Sigmoid colon (tissue), 4 donors: ENCODE results near the gene AIPL1.

Source experiments
- EP300 ChIP-seq, 4 donors: sonication (generic); formaldehyde crosslinking; IDR thresholded peaks; one replicate each; pipeline ENCODE4 v1.6.1; 2017; ENCODE audit warnings: antibody characterized with exemption in 4 of 4
- POLR2A ChIP-seq, 2 donors: fragments of 450-650 bp; IDR thresholded peaks; one replicate each; pipeline ENCODE4 v1.6.1; 2016; ENCODE audit warnings: antibody characterized with exemption in 2 of 2, mild to moderate bottlenecking in 2 of 2, moderate library complexity in 2 of 2
- POLR2AphosphoS5 ChIP-seq, 4 donors: sonication (generic); formaldehyde crosslinking; IDR thresholded peaks; one replicate each; pipeline ENCODE4 v1.6.1; 2017; ENCODE audit warnings: antibody characterized with exemption in 4 of 4
- TF ChIP-seq, protein P1 (sequence below), 4 experiments: fragments of 450-650 bp in 3 of 4; fragments of 200-600 bp in 1 of 4; IDR thresholded peaks; one replicate each; pipeline ENCODE4 v1.5.1; 2016 to 2019; ENCODE audit warnings: antibody characterized with exemption in 4 of 4, mild to moderate bottlenecking in 3 of 4, moderate library complexity in 2 of 4

DNA sequence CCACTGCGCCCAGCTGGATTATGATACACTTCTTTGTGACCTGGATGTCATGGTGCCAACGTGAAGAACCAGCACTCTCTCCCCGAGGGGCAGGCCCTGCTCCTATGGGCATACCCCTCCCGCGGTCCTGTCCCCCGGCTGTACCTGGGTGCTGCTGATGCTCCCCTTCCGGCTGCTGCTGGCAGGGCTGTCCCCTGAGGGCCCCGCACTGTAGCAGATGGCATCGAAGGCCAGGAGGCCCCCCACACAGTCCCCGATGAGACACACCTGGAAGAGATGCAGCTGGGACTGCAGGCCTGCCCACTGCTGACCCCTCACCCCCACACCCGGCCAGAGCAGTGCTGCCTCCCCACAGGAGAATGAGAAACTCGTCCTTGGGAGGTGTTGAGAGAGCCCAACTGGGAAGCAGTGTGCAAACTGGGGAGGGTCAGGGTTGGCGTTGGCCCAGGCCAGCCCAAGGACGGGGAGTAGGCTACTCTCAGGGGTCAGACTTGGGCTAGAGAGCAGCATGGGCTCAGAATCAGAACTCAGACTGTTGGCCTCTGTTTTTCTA is 43.0 kb upstream of the AIPL1 start:
- TF ChIP-seq, protein P1, sequence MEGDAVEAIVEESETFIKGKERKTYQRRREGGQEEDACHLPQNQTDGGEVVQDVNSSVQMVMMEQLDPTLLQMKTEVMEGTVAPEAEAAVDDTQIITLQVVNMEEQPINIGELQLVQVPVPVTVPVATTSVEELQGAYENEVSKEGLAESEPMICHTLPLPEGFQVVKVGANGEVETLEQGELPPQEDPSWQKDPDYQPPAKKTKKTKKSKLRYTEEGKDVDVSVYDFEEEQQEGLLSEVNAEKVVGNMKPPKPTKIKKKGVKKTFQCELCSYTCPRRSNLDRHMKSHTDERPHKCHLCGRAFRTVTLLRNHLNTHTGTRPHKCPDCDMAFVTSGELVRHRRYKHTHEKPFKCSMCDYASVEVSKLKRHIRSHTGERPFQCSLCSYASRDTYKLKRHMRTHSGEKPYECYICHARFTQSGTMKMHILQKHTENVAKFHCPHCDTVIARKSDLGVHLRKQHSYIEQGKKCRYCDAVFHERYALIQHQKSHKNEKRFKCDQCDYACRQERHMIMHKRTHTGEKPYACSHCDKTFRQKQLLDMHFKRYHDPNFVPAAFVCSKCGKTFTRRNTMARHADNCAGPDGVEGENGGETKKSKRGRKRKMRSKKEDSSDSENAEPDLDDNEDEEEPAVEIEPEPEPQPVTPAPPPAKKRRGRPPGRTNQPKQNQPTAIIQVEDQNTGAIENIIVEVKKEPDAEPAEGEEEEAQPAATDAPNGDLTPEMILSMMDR (IDR thresholded peaks at IDR 0.05), result no peak
- TF ChIP-seq POLR2AphosphoS5 (IDR thresholded peaks at IDR 0.05), result no peak
- no peak for TF ChIP-seq POLR2A (IDR thresholded peaks at IDR 0.05)
- TF ChIP-seq EP300 (IDR thresholded peaks at IDR 0.05), result no peak
